ENCODE results near the gene FOSL1.

DNA sequence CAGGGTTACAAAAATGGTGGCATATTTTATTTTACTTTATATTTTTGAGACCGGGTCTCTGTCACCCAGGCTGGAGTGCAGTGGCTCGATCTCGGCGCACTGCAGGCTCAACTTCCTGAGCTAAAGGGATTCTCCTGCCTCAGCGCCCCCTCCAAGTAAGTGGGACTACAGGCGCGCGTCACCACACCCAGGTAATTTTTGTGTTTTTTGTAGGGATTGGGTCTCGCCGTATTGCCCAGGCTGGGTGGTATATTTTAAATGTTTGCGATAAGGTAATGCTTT lies 652 bp upstream of the FOSL1 start:
- TF ChIP-seq POLR2A (IDR thresholded peaks at IDR 0.05) = no peak
- TF ChIP-seq, protein P1, sequence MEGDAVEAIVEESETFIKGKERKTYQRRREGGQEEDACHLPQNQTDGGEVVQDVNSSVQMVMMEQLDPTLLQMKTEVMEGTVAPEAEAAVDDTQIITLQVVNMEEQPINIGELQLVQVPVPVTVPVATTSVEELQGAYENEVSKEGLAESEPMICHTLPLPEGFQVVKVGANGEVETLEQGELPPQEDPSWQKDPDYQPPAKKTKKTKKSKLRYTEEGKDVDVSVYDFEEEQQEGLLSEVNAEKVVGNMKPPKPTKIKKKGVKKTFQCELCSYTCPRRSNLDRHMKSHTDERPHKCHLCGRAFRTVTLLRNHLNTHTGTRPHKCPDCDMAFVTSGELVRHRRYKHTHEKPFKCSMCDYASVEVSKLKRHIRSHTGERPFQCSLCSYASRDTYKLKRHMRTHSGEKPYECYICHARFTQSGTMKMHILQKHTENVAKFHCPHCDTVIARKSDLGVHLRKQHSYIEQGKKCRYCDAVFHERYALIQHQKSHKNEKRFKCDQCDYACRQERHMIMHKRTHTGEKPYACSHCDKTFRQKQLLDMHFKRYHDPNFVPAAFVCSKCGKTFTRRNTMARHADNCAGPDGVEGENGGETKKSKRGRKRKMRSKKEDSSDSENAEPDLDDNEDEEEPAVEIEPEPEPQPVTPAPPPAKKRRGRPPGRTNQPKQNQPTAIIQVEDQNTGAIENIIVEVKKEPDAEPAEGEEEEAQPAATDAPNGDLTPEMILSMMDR (IDR thresholded peaks at IDR 0.05 in 4 of 5, conservative IDR thresholded peaks at IDR 0.05 in 1 of 5) = no peak
